Measurements from ENCODE around the gene SYT6.

Gene SYT6

GRCh38 chr1:114117654-114118053 lies 36.0 kb downstream of the SYT6 start:
- no peak for DNase-seq (ENCODE audit: low spot score)

GRCh38 chr1:114116086-114116485 lies 37.6 kb downstream of the SYT6 start:
- no peak for DNase-seq (ENCODE audit: low spot score)

- no peak for DNase-seq (ENCODE audit: low spot score)
These were observed 39.2 kb downstream of the SYT6 start for GRCh38 chr1:114114185-114115094.

- DNase-seq (ENCODE audit: low spot score): no peak
These were observed 40.1 kb downstream of the SYT6 start for GRCh38 chr1:114113411-114114184.

GRCh38 chr1:114112775-114113174 lies 40.9 kb downstream of the SYT6 start:
- no peak for DNase-seq (ENCODE audit: low spot score)

GRCh38 chr1:114111731-114112641 lies 41.7 kb downstream of the SYT6 start:
- DNase-seq (ENCODE audit: low spot score): no peak

GRCh38 chr1:114109981-114110380 lies 43.7 kb downstream of the SYT6 start:
- no peak for DNase-seq (ENCODE audit: low spot score)

GRCh38 chr1:114108751-114109255 lies 44.9 kb downstream of the SYT6 start:
- DNase-seq (ENCODE audit: low spot score): no peak

- DNase-seq (ENCODE audit: low spot score): no peak
These were observed 45.9 kb downstream of the SYT6 start for GRCh38 chr1:114107474-114108435.

GRCh38 chr1:114105421-114105979 lies 48.2 kb downstream of the SYT6 start:
- no peak for DNase-seq (ENCODE audit: low spot score)

- no peak for DNase-seq (ENCODE audit: low spot score)
These were observed 48.7 kb downstream of the SYT6 start for GRCh38 chr1:114104949-114105348.

GRCh38 chr1:114103992-114104391 lies 49.7 kb downstream of the SYT6 start:
- DNase-seq (ENCODE audit: low spot score): no peak

- DNase-seq (ENCODE audit: low spot score): no peak
These were observed 51.5 kb downstream of the SYT6 start for GRCh38 chr1:114102136-114102535.

GRCh38 chr1:114100148-114100547 lies 53.5 kb downstream of the SYT6 start:
- no peak for DNase-seq (ENCODE audit: low spot score)

- no peak for DNase-seq (ENCODE audit: low spot score)
These were observed 54.4 kb downstream of the SYT6 start for GRCh38 chr1:114099268-114099667.

GRCh38 chr1:114097109-114097508 lies 56.6 kb downstream of the SYT6 start:
- DNase-seq (ENCODE audit: low spot score): no peak

- no peak for DNase-seq (ENCODE audit: low spot score)
These were observed 59.0 kb downstream of the SYT6 start for GRCh38 chr1:114094675-114095074.

- no peak for DNase-seq (ENCODE audit: low spot score)
These were observed 59.4 kb downstream of the SYT6 start for GRCh38 chr1:114094363-114094634.

GRCh38 chr1:114093624-114094362 lies 59.9 kb downstream of the SYT6 start:
- DNase-seq (ENCODE audit: low spot score): no peak

Data from hepatic stellate cell (primary cell).